CD4-positive, alpha-beta T cell treated with Interleukin-17A for 4 hours (primary cell): ENCODE measurements around the gene LTB4R2.
"Not testable (repeated sequence)": the region's sequence is repeated elsewhere in the genome, so short reads cannot be mapped to it uniquely, and the experiment has no call there.

Source experiments
- DNase-seq: peaks from one replicate; pipeline ENCODE4 v3.0.0-alpha.2; 2020; ENCODE audit warnings: mixed read lengths

The LTB4R2 gene

DNA sequence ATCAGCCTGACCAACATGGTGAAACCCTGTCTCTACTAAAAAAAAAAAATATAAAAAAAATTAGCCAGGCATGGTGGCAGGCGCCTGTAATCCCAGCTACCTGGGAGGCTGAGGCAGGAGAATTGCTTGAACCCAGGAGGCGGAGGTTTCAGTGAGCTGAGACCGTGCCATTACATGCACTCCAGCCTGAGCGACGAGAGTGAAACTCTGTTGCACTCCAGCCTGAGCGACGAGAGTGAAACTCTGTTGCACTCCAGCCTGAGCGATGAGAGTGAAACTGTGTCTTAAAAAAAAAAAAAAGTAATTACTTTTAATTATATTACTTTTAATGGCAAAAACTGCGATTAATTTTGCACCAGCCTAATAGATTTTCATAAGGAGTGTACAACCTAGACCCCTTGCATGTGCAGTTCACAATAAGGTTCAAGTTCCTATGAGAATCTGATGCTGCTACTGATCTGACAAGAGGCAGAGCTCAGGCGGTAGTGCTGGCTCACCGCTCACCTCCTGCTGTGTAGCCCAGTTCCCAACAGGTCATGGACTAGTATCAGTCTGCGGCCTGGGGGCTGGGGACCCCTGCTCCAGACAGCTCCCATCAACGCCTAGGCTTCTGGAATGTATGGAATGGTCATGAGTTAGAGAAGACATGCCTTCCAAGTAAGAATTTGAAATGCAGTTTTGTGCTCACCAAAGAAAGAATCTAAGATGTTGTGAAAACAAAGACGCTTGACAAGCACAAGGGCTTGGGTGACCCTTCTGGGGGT, 11.5 kb downstream of the LTB4R2 start:
- no peak for DNase-seq

DNA sequence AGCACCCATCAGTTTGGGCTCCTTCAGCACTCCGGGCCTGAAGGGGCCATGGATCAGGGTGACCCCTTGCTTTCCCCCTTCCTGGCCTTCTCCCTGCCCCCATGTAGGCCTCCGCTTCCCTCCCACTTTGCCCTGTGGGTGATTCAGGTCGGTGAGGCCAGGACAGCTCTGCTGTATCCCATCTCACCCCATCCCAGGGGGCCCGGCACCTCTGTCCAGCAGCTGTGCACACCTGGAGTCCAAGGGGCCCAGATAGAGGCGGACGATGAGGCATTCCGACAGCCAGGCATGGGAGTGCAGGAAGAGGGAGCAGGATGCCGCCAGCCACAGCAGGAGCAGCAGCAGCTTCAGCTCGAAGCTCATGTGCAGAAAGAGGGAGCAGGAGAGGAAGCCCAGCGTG, 12.7 kb downstream of the LTB4R2 start:
- DNase-seq = no peak

DNA sequence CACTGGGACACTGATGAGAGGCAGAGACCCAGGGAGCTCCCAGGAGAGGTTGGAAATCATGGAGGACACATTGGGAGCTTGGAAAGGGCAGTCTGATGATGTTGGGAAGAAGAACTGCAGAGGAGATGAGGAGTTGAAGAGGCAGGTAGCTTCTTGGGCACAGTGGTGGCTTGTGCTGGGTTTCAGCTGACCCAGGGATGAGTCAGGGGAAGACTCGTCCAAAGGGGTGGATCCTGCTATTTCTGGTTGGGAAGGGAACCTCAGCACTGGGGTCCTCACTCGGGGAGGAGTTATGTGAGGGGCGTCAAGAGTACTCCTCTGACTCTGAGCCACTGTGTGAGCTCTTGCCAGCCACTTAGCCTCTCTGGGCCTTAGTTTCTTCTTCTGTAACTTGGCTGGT, 13.4 kb downstream of the LTB4R2 start:
- DNase-seq = no peak

DNA sequence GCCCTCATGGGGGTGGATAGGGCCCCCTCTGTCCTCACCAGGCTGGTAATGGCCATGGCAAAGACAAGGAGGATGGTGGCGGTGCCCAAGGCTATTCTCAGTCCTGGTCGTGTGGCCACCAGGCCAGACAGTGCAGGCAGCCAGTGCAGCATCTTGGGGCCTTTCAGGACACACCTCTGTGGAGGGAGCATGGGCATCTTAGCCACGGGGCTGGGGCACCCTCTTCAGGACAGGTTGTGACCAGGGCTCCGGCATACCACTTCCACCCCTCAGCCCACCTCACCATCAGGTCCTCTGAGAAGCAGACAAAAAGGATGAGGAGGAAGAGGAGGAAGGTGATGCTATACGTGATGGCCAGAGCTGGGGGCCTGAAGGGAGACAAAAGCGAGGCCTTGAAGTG, 14.1 kb downstream of the LTB4R2 start:
- no peak for DNase-seq

DNA sequence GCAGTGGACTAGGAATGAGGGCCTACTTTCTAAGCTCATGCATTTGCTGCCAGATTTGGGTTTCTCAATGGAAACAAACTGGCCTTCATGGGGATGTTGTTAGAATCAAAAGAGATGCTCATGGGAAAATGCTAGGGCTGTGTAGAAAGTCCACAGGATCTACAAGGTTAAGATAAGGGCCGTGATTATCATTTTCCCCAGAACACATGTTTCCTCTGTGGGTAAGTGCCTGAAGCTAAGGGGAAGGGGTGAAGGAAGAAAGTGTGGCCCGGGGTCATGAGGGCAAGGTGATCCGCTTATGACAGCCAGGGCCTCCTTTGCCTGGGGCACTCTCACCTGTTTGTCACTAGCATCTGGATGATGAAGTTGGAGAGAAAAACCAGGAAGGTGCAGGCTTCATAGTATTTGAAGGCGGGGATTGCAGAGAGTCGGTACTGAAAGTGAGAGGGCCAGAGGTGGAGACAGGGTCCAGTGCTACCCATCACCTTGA, 15.1 kb downstream of the LTB4R2 start:
- no peak for DNase-seq

DNA sequence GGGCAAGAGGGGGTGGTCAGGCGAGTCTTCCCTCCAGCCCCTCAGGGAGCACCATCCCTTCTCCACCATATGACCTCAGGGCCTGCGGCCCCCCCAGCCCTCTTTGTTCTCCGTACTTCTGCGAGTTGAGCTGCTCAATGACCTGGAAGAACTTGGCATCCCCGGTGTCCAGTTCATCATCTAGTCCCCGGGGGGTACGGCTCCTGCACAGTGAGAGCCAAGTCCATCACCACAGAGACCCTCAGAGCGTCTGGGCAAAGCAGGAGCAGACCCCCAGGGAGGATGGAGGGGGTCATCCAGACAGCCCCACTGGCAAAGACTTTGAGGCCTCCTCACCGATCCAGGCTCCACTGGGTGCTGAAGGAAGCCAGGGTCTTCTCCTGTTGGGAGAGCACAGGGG, 16.0 kb downstream of the LTB4R2 start:
- no peak for DNase-seq

DNA sequence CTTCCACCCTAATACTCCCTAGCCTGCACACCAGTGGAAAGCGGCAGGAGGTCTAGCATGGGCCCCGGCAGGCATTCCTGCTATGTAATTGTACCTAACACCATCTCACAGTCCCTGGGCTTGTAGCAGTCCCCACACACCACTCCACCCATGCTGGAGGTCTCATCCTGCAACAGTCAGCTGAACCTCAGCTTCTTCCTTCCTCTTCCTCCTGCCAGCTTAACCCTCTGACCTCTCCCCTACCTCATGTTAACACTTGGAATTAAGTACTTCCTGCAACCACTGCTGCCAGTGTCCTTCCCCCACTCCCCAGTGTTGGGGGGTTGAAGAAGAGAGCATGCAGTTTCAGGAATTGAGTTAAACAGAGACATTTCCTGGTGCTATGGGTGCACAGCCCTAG, 17.4 kb downstream of the LTB4R2 start:
- DNase-seq = no peak

DNA sequence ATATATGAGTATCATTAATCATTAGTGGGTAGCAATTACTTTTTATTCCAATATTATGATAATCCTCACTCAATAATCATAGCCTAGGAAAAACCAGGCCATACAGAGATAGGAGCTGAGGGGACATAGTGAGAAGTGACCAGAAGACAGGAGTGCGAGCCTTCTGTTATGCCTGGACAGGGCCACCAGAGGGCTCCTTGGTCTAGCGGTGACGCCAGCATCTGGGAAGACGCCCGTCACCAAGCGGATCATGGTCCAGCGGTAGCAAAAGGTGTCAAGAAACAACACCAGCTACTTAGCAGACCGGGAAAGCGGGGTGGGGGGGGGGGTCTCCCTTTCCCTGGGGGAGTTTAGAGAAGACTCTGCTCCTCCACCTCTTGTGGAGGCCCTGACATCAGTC, 18.0 kb downstream of the LTB4R2 start:
- not testable (repeated sequence) for DNase-seq

DNA sequence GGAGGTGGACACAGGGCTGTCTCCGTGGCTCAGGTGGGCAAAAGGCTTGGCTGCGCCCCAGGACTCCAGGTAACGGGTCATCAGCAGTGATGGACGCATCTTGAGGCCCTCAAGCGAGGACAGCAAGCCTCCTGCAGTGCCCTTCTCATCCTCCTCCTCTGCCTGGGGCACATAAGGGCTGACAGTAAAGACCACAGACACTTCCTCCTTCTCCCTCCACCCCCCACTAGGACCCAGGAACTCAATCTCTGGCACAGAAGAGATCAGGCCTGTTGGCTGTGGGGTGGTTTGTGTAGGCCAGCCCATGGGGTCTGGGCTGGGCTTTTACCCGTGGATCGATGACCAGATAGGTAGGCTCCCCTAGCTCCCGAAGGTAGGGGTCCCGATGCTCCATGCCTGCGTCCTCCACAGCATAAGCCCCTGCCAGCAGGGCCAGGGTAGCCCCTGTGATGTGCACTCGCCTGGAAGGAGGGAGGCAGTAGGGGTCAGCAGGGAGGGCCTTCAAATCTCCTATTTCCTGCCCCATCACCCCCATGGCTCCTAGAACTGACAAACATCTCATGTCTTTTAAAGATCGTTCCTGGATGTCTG, 19.2 kb downstream of the LTB4R2 start:
- no peak for DNase-seq

DNA sequence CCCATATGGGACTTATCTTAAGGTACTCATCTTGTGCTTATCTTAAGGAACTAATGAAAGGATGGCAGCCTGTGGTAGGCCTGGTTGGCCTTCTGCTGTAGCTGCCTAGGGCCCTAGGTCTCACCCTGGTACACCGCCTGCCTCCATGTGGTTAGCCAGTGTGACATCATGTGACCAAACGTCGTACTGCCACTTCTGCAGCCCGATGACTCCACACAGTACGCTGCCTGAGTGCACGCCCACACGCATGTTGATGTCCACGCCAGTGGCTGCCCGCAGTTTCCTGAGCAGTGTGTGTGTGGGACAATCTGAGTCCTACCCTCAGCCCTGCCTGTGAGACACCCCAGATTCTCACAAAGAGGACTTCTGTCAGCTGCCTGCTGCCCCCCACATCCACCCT, 19.8 kb downstream of the LTB4R2 start:
- peak; percentile 56 for DNase-seq

DNA sequence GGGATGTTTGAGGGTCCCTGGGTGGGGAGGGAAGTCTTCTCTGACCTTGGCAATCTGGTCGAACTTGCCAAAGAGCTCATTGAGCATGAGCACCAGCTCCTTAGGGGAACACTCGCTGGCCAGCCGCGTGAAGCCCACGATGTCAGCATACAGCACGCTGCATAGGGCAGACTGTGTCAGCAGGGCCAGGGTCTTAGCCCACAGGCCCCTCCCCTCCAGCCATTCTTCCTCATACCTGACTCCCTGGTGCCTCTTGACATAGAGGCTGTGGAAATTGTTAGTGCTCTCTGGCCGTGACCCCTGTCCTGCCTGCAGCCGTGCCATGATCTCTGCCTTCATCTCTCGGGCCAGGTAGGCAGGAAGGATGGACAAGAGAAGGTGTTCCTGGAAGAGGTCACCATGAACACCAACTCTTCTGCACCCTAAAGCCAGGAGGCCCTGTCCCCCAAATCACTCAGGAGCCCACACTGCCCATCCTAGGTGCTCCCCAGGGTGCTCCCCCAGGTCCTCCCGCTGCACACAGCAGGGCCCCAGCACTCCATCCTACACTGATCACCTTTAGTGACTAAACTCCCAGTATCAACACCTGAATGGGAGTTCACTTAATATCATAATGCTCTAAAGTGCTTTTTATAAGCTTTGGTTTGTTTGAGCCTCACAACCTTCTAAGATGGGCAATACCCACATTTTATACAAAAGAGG, 21.2 kb downstream of the LTB4R2 start:
- no peak for DNase-seq

DNA sequence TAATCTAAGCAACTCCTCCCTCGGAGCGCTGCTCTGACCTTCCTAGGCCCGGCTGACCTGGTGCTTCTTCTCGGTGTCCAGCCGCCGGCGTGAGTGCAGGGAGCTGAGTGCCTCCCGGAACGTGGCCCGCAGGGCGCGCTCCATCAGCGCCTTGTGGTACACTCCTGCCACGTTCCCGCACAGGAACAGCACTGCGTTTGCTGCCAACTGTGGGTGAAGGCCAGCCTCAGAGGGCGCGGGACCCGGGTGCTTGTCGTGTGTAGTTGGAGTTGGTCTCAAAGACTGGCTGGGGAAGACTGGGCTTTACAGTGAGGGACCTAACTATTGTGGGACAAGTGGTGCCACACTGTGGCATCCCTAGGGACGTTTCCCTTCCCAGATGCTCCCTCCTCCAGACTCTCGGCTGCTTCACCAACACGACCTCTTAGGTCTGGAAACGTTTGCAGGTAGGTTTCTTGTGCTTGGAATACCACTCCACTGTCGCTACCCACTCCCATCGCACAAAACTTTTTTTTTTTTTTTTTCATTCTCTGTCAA, 21.9 kb downstream of the LTB4R2 start:
- no peak for DNase-seq

DNA sequence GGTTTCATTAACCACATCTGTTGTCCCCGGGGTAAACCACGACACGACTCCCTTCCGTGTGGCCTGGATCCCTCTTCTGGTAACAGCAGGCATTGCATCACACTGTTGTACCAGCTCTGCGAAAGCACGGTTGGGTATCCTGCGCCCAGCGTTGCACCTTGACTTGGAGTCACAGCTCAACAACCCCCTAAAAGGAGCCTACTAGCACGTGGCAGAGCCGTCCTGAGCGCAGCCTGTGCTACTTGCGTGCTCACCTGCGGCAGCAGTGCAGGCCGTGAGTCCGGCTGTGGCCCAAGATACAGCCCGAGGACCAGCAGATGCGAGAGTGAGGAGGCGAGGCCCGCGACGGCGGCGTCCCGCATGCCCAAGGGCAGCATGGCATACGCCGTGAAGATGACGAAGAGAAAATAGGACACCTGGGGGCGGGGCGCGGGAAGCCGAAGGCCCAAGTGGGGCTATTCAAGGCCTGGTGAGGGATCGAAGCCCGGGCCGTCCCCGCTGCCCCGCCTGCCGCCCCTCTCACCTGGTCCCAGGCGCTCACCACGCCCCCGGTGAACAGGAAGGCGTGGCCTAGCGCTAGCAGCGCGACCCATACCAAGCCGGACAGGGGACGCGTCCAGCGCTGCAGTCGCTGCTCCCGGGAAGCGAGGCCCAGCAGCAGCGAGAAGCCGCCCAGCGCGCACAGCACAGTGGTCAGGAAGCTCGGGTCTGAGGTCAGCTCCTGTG, 22.5 kb downstream of the LTB4R2 start:
- peak; percentile 87 for DNase-seq

DNA sequence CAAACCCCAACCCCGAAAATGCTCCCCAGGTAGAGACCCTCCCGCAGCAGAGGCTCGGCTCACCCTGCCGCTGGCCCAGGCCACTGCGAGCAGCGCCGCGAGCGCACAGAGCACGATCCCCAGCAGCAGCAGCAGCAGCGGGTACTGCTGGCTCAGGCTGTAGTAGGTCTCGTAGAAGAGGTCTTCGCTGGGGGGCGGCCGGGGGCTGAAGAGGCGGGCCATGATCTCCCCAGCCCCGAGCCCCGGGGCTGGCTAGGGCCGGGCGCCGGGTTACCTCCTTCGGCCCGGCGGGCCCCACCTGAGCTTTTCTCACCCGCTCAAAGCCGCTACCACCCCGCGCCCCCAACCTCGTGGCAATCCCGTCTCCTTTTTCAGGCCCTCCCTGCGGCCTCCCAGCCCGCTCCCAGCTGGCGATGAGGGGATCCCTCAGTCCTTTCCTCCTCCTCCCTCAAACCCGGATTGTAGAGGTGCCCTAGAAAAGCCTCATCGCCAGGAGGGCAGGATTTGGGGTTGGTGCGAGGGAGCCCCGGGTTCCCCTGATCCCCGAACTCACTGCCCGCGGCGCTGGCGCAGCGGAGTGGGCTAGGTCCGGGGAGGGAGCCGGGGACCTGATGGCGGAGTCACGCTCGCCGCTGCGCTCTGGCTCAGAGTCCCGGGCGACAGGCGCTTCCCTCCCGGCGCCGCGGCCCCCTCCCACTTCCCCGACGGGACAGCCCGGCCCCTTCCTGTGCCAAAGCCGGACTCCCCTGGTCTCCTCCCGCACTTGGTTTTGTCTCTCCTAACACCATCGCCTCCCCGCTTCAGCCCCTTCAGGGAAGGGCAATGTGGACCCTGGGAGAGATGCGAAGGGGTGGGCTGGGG, 24.7 kb downstream of the LTB4R2 start, which contains the start of gene ADCY4:
ADCY4 (minus strand) TSS at position 641 of the 861 bp plus-strand sequence; CDS start at position 222, 419 bp downstream.
- peak; percentile 38 for DNase-seq

DNA sequence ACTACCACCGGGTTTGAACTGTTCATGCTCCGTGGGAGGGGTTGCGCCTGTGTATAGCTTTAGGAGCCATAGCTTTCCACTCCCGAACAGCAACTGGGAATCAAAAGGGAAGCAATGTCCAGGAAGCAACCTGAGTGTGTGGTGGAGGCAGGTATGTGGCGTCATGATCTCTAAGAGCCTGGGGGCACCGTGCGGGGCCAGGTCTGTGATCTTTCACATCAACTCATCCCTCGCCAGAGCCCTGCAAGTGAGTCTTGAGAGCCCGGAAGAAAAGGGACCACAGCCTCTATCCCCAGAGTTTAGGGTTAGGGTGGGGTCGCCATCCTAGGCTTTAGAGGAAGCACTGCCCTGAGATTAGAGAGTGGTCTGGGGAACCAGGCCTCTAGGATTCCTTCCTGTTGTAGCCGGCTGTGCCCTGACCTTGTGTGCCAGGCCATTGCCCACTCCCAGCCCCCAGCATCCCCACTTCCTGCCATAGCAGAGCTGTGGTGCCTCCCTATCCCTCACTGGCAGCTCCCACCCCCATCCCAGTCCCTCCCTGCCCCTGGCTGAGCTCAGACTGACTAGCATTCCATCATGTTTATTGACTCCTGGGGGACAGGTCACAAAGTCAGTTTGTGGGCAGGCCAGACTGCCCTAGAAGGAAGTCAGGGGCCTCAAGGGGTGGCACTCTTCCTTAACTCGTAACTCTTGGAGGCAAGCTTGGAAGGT, 25.7 kb downstream of the LTB4R2 start:
- no peak for DNase-seq

DNA sequence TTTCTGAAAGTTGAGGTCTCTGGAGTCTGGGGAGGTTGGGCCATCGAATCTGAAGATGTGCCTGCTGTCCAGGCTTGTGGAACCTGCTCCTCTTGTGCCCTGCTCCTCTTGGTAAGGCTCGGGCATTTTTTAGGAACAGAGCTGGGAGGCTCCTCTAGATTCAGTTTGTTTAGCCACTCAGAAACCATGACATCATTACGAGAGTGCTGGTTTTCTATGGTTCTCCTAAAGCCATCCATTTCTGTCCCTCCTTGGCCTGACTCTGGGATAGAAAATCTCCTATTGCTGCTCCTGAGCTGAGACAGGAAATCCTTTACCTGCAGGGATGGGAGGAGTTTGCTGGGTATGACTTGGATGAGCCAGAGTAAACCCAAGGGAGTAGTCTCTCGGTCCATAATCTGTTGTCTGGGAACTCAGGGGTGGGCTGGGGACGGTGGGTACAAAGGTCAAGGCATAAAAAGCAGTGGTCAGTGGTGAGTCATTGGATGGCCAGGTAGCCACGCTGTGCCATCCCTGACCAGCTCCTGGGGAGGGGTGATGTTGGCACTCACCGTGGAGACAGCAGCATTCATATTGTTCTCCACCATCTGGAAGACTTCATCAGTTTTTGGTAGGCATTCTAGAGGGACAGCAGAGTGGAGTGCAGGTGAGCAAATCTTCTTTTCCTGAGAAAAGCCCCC, 27.3 kb downstream of the LTB4R2 start:
- no peak for DNase-seq

DNA sequence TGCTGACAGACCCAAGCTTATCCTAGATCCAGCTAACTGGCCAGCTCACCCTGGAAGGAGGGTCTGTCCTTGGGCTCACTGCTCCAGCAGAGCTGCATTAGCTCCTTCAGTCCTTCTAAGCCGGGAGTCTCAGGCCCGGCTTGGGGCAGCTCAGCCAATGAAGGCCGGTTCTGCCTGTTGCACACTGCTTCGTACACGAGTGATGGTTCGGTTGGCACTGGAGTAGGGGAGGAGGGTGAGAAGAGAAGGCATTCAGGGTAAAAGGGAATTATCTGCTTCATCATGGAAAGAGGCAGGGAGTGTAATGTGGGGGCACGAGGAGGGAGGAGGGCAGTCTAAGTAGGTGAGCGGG, 27.9 kb downstream of the LTB4R2 start:
- DNase-seq = no peak

DNA sequence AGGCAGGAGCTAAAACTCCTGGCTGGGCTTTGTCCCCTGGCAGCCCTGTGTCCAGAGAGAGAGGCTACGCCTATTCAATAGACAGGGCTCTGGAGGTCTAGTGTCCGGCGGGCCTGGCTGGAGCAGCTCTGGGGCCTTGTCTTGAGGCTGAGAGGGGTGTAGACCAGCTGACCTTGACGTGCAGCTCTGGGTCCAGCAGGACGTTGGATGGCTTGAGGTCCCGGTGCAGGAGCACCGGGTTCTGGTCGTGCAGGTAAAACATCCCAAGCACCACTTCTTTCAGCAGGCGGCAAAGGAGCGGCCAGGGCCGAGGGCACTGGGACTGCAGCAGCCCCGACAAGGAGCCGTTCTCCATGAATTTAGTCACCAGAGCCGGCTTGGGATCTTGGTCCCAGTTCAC, 28.9 kb downstream of the LTB4R2 start:
- DNase-seq = no peak

DNA sequence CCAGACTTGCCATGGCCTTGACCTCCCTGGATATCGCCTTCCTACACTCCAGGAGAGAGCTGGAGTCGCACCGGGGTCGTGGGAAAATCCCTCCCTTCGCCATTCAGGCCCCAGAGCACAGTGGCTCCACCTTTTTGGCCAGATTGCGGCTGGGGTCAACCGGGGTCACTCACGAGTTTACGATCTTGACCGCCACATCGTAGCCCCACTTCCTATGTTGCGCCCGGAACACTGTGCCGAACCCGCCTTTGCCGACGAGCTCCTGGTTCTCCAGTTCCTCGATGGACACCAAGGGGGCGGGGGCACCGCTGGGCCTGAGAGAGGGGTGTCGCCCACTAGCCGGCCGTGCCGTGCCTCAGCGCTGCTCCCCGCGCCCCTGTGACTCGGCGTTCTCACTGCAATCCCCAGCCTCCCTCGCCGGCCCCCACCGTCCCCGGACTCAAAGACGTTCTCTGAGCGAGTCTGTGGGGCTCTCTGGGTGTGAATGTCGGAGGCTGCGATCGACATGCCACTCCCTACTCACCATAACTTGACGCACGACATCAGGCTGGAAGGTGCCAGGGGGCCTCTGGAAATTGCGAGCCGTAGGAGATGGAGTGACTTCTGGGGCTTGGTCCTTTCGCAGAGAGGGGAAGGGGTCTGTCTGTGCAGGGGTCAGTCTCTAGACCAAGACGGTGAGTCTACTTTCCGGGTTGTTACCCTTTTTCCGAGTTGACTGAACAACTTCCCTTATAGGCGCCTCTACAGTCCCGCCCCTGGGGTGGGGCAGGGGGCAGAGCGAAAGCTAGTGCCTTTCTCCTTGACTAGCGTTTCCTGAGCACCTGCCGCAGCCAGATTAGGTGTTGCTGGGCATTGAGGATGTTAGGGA, 29.6 kb downstream of the LTB4R2 start, which contains the start of gene RIPK3:
RIPK3 (minus strand) TSS at position 708 of the 868 bp plus-strand sequence; CDS start at position 543, 165 bp downstream.
- DNase-seq = peak; percentile 85

DNA sequence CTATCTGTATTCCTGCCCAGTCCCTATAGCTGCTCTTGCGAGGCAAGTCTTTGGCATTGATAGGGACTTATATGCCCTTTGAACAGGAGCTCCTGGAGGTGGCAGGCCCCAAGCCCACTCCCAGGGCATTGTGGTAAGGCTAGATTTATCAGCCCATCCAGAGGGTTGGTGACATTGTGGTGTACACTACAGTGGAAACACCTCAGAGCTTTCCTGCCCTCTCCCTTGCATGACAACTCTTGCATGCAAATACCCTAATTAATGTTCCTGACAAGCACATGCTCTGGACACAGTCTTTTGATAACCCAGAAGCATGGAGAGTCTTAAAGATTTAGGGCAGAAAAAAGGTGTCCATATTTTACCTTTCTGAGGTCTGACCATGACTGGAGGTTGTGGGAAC, 30.7 kb downstream of the LTB4R2 start:
- DNase-seq = no peak
